H1 (cell line): ENCODE measurements around the gene CHSY3. TPM values are rescaled to one million over a fixed set of nuclear protein-coding genes. Genes with fewer than 3 reads are reported as not detected.

ENCODE experiments used
- BACH1 ChIP-seq: IDR thresholded peaks from 2 replicates; pipeline ENCODE4 v1.6.1; 2012; ENCODE audit warnings: low read length, improper control_type of control experiment
- CHD2 ChIP-seq: IDR thresholded peaks from 2 replicates; pipeline ENCODE4 v1.6.1; 2012; ENCODE audit warnings: low read length, improper control_type of control experiment
- GABPA ChIP-seq: IDR thresholded peaks from 2 replicates; pipeline ENCODE4 v1.6.1; 2011; ENCODE audit warnings: mild to moderate bottlenecking, low read length, moderate library complexity, borderline replicate concordance; ENCODE audit not compliant: insufficient read depth
- HDAC6 ChIP-seq: IDR thresholded peaks from one replicate; pipeline ENCODE4 v1.7.1; 2012; ENCODE audit warnings: low read depth, mild to moderate bottlenecking, inconsistent platforms, low read length, moderate library complexity
- JUN ChIP-seq: IDR thresholded peaks from 2 replicates; pipeline ENCODE4 v1.6.1; 2011; ENCODE audit warnings: low read depth, mild to moderate bottlenecking, improper control_type of control experiment, low read length
- YY1 ChIP-seq: IDR thresholded peaks from 2 replicates; pipeline ENCODE4 v1.6.1; 2011; ENCODE audit warnings: low read depth, mild to moderate bottlenecking, low read length
- polyA plus RNA-seq, 7 experiments: library from polyadenylated mRNA; depleted of rRNA in 3 of 7; stranded (reverse) in 5 of 7; unstranded in 2 of 7; fragments of >200 nt in 5 of 7; fragments of 200-250 nt in 2 of 7; gene quantifications; 1 replicate in 5 of 7; 2 replicates in 1 of 7; 4 replicates in 1 of 7; pipeline versions ENCODE4 v1.2.1 to v1.2.3, GENCODE V29; 2011 to 2013; ENCODE audit warnings: missing spikeins in 2 of 7, mixed read lengths in 2 of 7
- total RNA-seq: library from RNA; stranded (reverse); fragmentation: NEBNext Ultra II Directional; extraction: Animal tissue kit (Norgen Biotek cat#: 25700); gene quantifications from 2 replicates; pipeline ENCODE4 v1.2.1, GENCODE V29; 2021
- TF ChIP-seq, protein P1 (sequence below): IDR thresholded peaks from 2 replicates; pipeline ENCODE4 v1.6.1; 2011; ENCODE audit warnings: low read length, improper control_type of control experiment

CHSY3 gene
- total and polyA plus RNA-seq, 2 of the 8 experiments (the other 6 are each of a cell fraction or from before 2014, with no cell fraction given): 0.24 to 1.8 TPM

DNA sequence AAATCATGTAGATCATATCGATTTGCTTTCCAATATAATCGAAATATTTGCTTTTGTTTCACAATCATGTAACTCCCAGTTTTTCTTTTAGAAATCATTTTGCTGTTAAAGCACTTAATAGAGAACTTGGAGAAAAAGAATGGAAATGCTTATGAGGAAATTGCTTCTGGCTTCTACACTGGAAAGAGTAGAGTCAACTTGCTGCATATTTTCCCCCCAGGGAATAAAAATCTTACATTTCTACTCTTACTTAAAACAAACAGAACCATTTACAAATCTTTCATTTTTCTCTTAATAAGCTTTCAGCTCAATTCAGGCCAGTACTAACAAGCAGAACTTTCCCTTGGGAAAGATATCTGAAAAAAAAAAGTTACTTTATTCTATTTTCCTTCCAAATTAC, 312.0 kb downstream of the CHSY3 start (continued):
- TF ChIP-seq, protein P1, sequence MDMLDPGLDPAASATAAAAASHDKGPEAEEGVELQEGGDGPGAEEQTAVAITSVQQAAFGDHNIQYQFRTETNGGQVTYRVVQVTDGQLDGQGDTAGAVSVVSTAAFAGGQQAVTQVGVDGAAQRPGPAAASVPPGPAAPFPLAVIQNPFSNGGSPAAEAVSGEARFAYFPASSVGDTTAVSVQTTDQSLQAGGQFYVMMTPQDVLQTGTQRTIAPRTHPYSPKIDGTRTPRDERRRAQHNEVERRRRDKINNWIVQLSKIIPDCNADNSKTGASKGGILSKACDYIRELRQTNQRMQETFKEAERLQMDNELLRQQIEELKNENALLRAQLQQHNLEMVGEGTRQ: no peak
- TF ChIP-seq BACH1: no peak
- TF ChIP-seq CHD2: no peak
- no peak for TF ChIP-seq GABPA
- TF ChIP-seq HDAC6: no peak
- no peak for TF ChIP-seq YY1
- TF ChIP-seq JUN: no peak
- TF ChIP-seq, all 59 proteins: peak for 0
